B cell (primary cell): ENCODE results near the gene SH3RF3. TPM values are rescaled to one million over a fixed set of nuclear protein-coding genes. Genes with fewer than 3 reads are reported as not detected.

Source experiments
- ATAC-seq: fragments of 200-7000 bp; cut with Tn5 transposase; one replicate; pipeline ENCODE4 v1.10.0; 2021; ENCODE audit warnings: low read depth, mild to moderate bottlenecking, moderate number of reproducible peaks, moderate library complexity
- CTCF ChIA-PET: fragments of 350-600 bp; sonication (Branson Sonifier 250); formaldehyde crosslinking; loops from one replicate; lab custom pipeline; 2021; ENCODE audit warnings: antibody characterized with exemption, inconsistent platforms; lab: Charles Lee
- POLR2A ChIA-PET: fragments of 350-600 bp; sonication (Branson Sonifier 250); formaldehyde crosslinking; loops from one replicate; lab custom pipeline; 2021; ENCODE audit warnings: antibody characterized with exemption; lab: Charles Lee
- DNase-seq: peaks from one replicate; pipeline ENCODE4 v3.0.0; 2013
- H2AFZ ChIP-seq: 2 replicates; pipeline ENCODE4 v1.6.1; 2012; ENCODE audit warnings: mild to moderate bottlenecking, low read depth, low read length; ENCODE audit not compliant: insufficient read depth, poor library complexity, severe bottlenecking
- H3K27ac ChIP-seq, 2 donors: 1 replicate in 1 of 2; 2 replicates in 1 of 2; pipeline ENCODE4 v1.5.1; 2012 to 2013; ENCODE audit warnings: low read length in 2 of 2, mild to moderate bottlenecking in 2 of 2, moderate library complexity in 1 of 2
- H3K27me3 ChIP-seq, 4 experiments: fragments of 200-600 bp in 1 of 4; sonication (generic) in 1 of 4; replicated peaks in 1 of 4; 1 replicate in 2 of 4; 2 replicates in 2 of 4; pipeline versions ENCODE4 v1.6.1 to v1.7.0; 2013 to 2016; ENCODE audit warnings: low read length in 3 of 4, mild to moderate bottlenecking in 2 of 4, mixed read lengths in 1 of 4, moderate library complexity in 1 of 4; ENCODE audit not compliant: insufficient read depth in 4 of 4, control insufficient read depth in 3 of 4; ENCODE audit errors: control extremely low read depth in 1 of 4
- H3K36me3 ChIP-seq, 2 experiments: replicated peaks in 1 of 2; 1 replicate in 1 of 2; 2 replicates in 1 of 2; pipeline versions ENCODE4 v1.6.1 to v1.7.1; 2013; ENCODE audit warnings: low read length in 1 of 2; ENCODE audit not compliant: insufficient read depth in 2 of 2, control insufficient read depth in 1 of 2; ENCODE audit errors: control extremely low read depth in 1 of 2, extremely low read depth in 1 of 2
- H3K4me1 ChIP-seq, 2 donors: fragments of 200-600 bp in 1 of 2; sonication (generic) in 1 of 2; 1 replicate in 1 of 2; 2 replicates in 1 of 2; pipeline versions ENCODE4 v1.5.1 to v1.6.1; 2013 to 2017; ENCODE audit warnings: low read length in 2 of 2; ENCODE audit not compliant: control insufficient read depth in 2 of 2, insufficient read depth in 2 of 2
- H3K4me2 ChIP-seq: replicated peaks from 2 replicates; pipeline ENCODE3; 2012; ENCODE audit warnings: mild to moderate bottlenecking, low read depth, low read length; ENCODE audit not compliant: poor library complexity, severe bottlenecking
- H3K4me3 ChIP-seq, 5 experiments: fragments of 200-600 bp in 1 of 5; sonication (generic) in 1 of 5; 1 replicate in 3 of 5; 2 replicates in 2 of 5; pipeline versions ENCODE4 v1.5.1 to v1.7.0; 2011 to 2016; ENCODE audit warnings: low read length in 4 of 5, mild to moderate bottlenecking in 4 of 5, low read depth in 2 of 5, control low read depth in 1 of 5, moderate library complexity in 1 of 5; ENCODE audit not compliant: insufficient read depth in 1 of 5; ENCODE audit errors: control extremely low read depth in 1 of 5, extremely low read depth in 1 of 5
- H3K79me2 ChIP-seq: fragments of 200-600 bp; sonication (generic); one replicate; pipeline ENCODE4 v1.6.0; 2016; ENCODE audit warnings: low read length; ENCODE audit not compliant: control insufficient read depth, insufficient read depth
- H3K9ac ChIP-seq: fragments of 200-600 bp; sonication (generic); 2 replicates; pipeline ENCODE4 v1.6.1; 2017; ENCODE audit warnings: mild to moderate bottlenecking, low read length, moderate library complexity
- H3K9me3 ChIP-seq, 3 donors: one replicate each; pipeline versions ENCODE4 v1.6.1 to v1.7.1; 2013; ENCODE audit warnings: low read length in 2 of 3; ENCODE audit not compliant: control insufficient read depth in 2 of 3, insufficient read depth in 1 of 3; ENCODE audit errors: control extremely low read depth in 1 of 3
- H4K20me1 ChIP-seq: 2 replicates; pipeline ENCODE4 v1.6.0; 2012; ENCODE audit warnings: mild to moderate bottlenecking, low read length; ENCODE audit not compliant: insufficient read depth, control insufficient read depth, poor library complexity, severe bottlenecking
- H3K27ac Mint-ChIP-seq: one replicate; pipeline ENCODE4 v1.8.0; 2021; ENCODE audit warnings: mixed read lengths
- H3K27me3 Mint-ChIP-seq: one replicate; pipeline ENCODE4 v1.8.0; 2021; ENCODE audit warnings: mixed read lengths
- H3K4me1 Mint-ChIP-seq: one replicate; pipeline ENCODE4 v1.8.0; 2021; ENCODE audit warnings: mixed read lengths
- H3K4me3 Mint-ChIP-seq: one replicate; pipeline ENCODE4 v1.8.0; 2021; ENCODE audit warnings: mixed read lengths
- H3K9me3 Mint-ChIP-seq: one replicate; pipeline ENCODE4 v1.8.0; 2022; ENCODE audit warnings: mixed read lengths; ENCODE audit not compliant: insufficient read depth
- EZH2 ChIP-seq: IDR thresholded peaks from 2 replicates; pipeline ENCODE4 v1.6.1; 2012; ENCODE audit warnings: borderline replicate concordance, low read depth, mild to moderate bottlenecking, moderate library complexity, low read length; ENCODE audit not compliant: insufficient read depth, poor library complexity, severe bottlenecking
- WGBS: methylation state at CpG from one replicate; pipeline ENCODE4 v1.1.5; 2013; ENCODE audit warnings: missing lambda C conversion rate; ENCODE audit not compliant: insufficient coverage; 5-methylcytosine and 5-hydroxymethylcytosine counted together
- intact Hi-C: fragments of 100-400 bp; cut with micrococcal nuclease; formaldehyde crosslinking; loops from one replicate; pipeline ENCODE4 v1.10.0; 2022
- polyA plus RNA-seq: library from polyadenylated mRNA; depleted of rRNA; stranded (reverse); fragments of >200 nt; gene quantifications from 2 replicates; pipeline ENCODE4 v1.2.3, GENCODE V29; 2012
- total RNA-seq, 2 donors: library from RNA; stranded (reverse); fragments of 120-200 nt in 1 of 2; gene quantifications; 1 replicate in 1 of 2; 2 replicates in 1 of 2; pipeline versions ENCODE4 v1.2.3 to v1.2.4, GENCODE V29; 2013 to 2022
- TF ChIP-seq, protein P1 (sequence below): fragments of 200-600 bp; IDR thresholded peaks from one replicate; pipeline ENCODE4 v1.8.0; 2022; ENCODE audit warnings: antibody characterized with exemption, mild to moderate bottlenecking

Gene SH3RF3
- total and polyA plus RNA-seq, 2 donors (not counting 1 experiment from before 2014, with no cell fraction given): 0.07 to 1.2 TPM

- intact Hi-C loops: no loop called here
- no peaks in the 10 kb centered on the region for H3K27me3 ChIP-seq
- H3K27ac Mint-ChIP-seq: no peak overlapping the region
- no peaks in the 10 kb centered on the region for H3K36me3 ChIP-seq
- no peak overlapping the region for H2AFZ ChIP-seq
- DNase-seq (no peak), ATAC-seq (no peak)
- no peak overlapping the region for H3K4me3 ChIP-seq
- CTCF ChIA-PET: no interaction called here
- H4K20me1 ChIP-seq: no peaks in the 10 kb centered on the region
- POLR2A ChIA-PET: no interaction called here
- no peak overlapping the region for H3K9ac ChIP-seq
- H3K4me1 ChIP-seq: no peaks in the 10 kb centered on the region
- TF ChIP-seq, protein P1, sequence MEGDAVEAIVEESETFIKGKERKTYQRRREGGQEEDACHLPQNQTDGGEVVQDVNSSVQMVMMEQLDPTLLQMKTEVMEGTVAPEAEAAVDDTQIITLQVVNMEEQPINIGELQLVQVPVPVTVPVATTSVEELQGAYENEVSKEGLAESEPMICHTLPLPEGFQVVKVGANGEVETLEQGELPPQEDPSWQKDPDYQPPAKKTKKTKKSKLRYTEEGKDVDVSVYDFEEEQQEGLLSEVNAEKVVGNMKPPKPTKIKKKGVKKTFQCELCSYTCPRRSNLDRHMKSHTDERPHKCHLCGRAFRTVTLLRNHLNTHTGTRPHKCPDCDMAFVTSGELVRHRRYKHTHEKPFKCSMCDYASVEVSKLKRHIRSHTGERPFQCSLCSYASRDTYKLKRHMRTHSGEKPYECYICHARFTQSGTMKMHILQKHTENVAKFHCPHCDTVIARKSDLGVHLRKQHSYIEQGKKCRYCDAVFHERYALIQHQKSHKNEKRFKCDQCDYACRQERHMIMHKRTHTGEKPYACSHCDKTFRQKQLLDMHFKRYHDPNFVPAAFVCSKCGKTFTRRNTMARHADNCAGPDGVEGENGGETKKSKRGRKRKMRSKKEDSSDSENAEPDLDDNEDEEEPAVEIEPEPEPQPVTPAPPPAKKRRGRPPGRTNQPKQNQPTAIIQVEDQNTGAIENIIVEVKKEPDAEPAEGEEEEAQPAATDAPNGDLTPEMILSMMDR: no peak
- no peak for TF ChIP-seq EZH2
- no peak overlapping the region for H3K27ac ChIP-seq
- H3K4me1 Mint-ChIP-seq: no peaks in the 10 kb centered on the region
- no peaks in the 10 kb centered on the region for H3K27me3 Mint-ChIP-seq
- no peaks in the 10 kb centered on the region for H3K9me3 Mint-ChIP-seq
- peaks cover 0 to 6% (median 0%) of the 10 kb centered on the region in 3 donors for H3K9me3 ChIP-seq
- H3K4me2 ChIP-seq: no peak overlapping the region
- no peak overlapping the region for H3K4me3 Mint-ChIP-seq
- H3K79me2 ChIP-seq: no peaks in the 10 kb centered on the region
- WGBS: 90% methylated on average over 12 of the region's 19 CpGs
These were observed 254.7 kb downstream of the SH3RF3 start for GRCh38 chr2:109383505-109384307.
